OCI-LY1 (cell line): Measurements from ENCODE around the gene NPM1.

Source experiments
- H2AFZ ChIP-seq: fragments of 200-600 bp; sonication (generic), shearing (Covaris generic); 2 replicates; pipeline ENCODE4 v1.6.0; 2014; ENCODE audit warnings: antibody characterized with exemption, mild to moderate bottlenecking, low read length
- H3F3A ChIP-seq: fragments of 200-600 bp; sonication (generic), shearing (Covaris generic); 2 replicates; pipeline ENCODE4 v1.6.0; 2014; ENCODE audit warnings: mild to moderate bottlenecking, antibody characterized with exemption, low read length, moderate library complexity; ENCODE audit not compliant: insufficient read depth
- H3K27ac ChIP-seq: fragments of 200-600 bp; sonication (generic); 2 replicates; pipeline ENCODE4 v1.5.1; 2014; ENCODE audit warnings: low read length, mixed run types, mild to moderate bottlenecking, low read depth; ENCODE audit not compliant: poor library complexity, severe bottlenecking
- H3K27me3 ChIP-seq: fragments of 200-600 bp; sonication (generic); 2 replicates; pipeline ENCODE4 v1.6.0; 2014; ENCODE audit warnings: antibody characterized with exemption, mild to moderate bottlenecking, low read length, moderate library complexity; ENCODE audit not compliant: insufficient read depth
- H3K36me3 ChIP-seq: fragments of 200-600 bp; sonication (generic); 2 replicates; pipeline ENCODE4 v1.6.1; 2014; ENCODE audit warnings: mild to moderate bottlenecking, antibody characterized with exemption, low read length, moderate library complexity, mixed read lengths; ENCODE audit not compliant: insufficient read depth
- H3K4me1 ChIP-seq: fragments of 200-600 bp; sonication (generic); 2 replicates; pipeline ENCODE4 v1.5.1; 2014; ENCODE audit warnings: mild to moderate bottlenecking, low read length, moderate library complexity; ENCODE audit not compliant: insufficient read depth, severe bottlenecking
- H3K4me2 ChIP-seq: fragments of 200-600 bp; sonication (generic), shearing (Covaris generic); 2 replicates; pipeline ENCODE4 v1.6.1; 2014; ENCODE audit warnings: low read length
- H3K4me3 ChIP-seq: fragments of 200-600 bp; sonication (generic); 2 replicates; pipeline ENCODE4 v1.5.1; 2014; ENCODE audit warnings: low read length, low read depth, mild to moderate bottlenecking, mixed read lengths; ENCODE audit not compliant: poor library complexity, severe bottlenecking
- H3K79me2 ChIP-seq: fragments of 200-600 bp; shearing (Covaris generic); 2 replicates; pipeline ENCODE4 v1.6.1; 2016; ENCODE audit warnings: mixed run types, low read length, mixed read lengths; ENCODE audit not compliant: insufficient read depth
- H3K9ac ChIP-seq: fragments of 200-600 bp; sonication (generic), shearing (Covaris generic); 2 replicates; pipeline ENCODE4 v1.6.1; 2014; ENCODE audit warnings: mild to moderate bottlenecking, low read length, mixed read lengths
- H3K9me2 ChIP-seq: fragments of 200-600 bp; sonication (generic), shearing (Covaris generic); 2 replicates; pipeline ENCODE4 v1.6.1; 2014; ENCODE audit warnings: low read depth, mild to moderate bottlenecking, low read length, mixed read lengths
- H3K9me3 ChIP-seq: fragments of 200-600 bp; shearing (Covaris generic); 2 replicates; pipeline ENCODE4 v1.6.1; 2014; ENCODE audit warnings: low read length, mixed read lengths
- H4K20me1 ChIP-seq: fragments of 200-600 bp; sonication (generic), shearing (Covaris generic); 2 replicates; pipeline ENCODE4 v1.6.0; 2016; ENCODE audit warnings: mild to moderate bottlenecking, low read length; ENCODE audit not compliant: insufficient read depth
- CTCF ChIP-seq: fragments of 200-600 bp; sonication (generic), shearing (Covaris generic); IDR thresholded peaks from 2 replicates; pipeline ENCODE4 v1.5.1; 2017; ENCODE audit warnings: mild to moderate bottlenecking, antibody characterized with exemption, low read length, moderate library complexity, mixed read lengths
- EZH2 ChIP-seq: fragments of 200-600 bp; sonication (generic), shearing (Covaris generic); IDR thresholded peaks from 2 replicates; pipeline ENCODE4 v1.8.0; 2017; ENCODE audit warnings: borderline replicate concordance, mixed run types, mild to moderate bottlenecking, antibody characterized with exemption, low read length, moderate library complexity, mixed read lengths

The NPM1 gene

GRCh38 chr5:171428809-171429542 is 41.3 kb downstream of the NPM1 start:
- Histone ChIP-seq H3K36me3 (no peaks in the 10 kb centered on the region), H3K9ac (no peak overlapping the region), H3K79me2 (no peaks in the 10 kb centered on the region), H3K9me2 (no peaks in the 10 kb centered on the region), H3K4me2 (no peak overlapping the region), H3K9me3 (no peaks in the 10 kb centered on the region), H3K4me3 (no peak overlapping the region), H3F3A (no peaks in the 10 kb centered on the region), H2AFZ (no peak overlapping the region), H4K20me1 (no peaks in the 10 kb centered on the region), H3K27me3 (no peaks in the 10 kb centered on the region), H3K4me1 (no peaks in the 10 kb centered on the region), H3K27ac (no peak overlapping the region)
- TF ChIP-seq EZH2 (no peak), CTCF (no peak)

GRCh38 chr5:171429543-171429910 is 41.9 kb downstream of the NPM1 start:
- H3K9me3 ChIP-seq: no peaks in the 10 kb centered on the region
- no peaks in the 10 kb centered on the region for H3K36me3 ChIP-seq
- no peaks in the 10 kb centered on the region for H3K9me2 ChIP-seq
- no peak overlapping the region for H3K4me3 ChIP-seq
- no peaks in the 10 kb centered on the region for H3K27me3 ChIP-seq
- no peaks in the 10 kb centered on the region for H4K20me1 ChIP-seq
- no peaks in the 10 kb centered on the region for H3K79me2 ChIP-seq
- H3F3A ChIP-seq: no peaks in the 10 kb centered on the region
- H3K4me2 ChIP-seq: no peak overlapping the region
- no peak overlapping the region for H3K9ac ChIP-seq
- no peak overlapping the region for H3K27ac ChIP-seq
- H3K4me1 ChIP-seq: no peaks in the 10 kb centered on the region
- no peak for TF ChIP-seq EZH2
- TF ChIP-seq CTCF: no peak
- H2AFZ ChIP-seq: no peak overlapping the region

GRCh38 chr5:171431251-171431777 is 43.7 kb downstream of the NPM1 start:
- H3K9me3 ChIP-seq: no peaks in the 10 kb centered on the region
- no peak overlapping the region for H3K4me2 ChIP-seq
- H3K79me2 ChIP-seq: no peaks in the 10 kb centered on the region
- no peaks in the 10 kb centered on the region for H3K4me1 ChIP-seq
- H3F3A ChIP-seq: no peaks in the 10 kb centered on the region
- H2AFZ ChIP-seq: no peak overlapping the region
- H3K4me3 ChIP-seq: no peak overlapping the region
- no peak for TF ChIP-seq EZH2
- TF ChIP-seq CTCF: no peak
- no peaks in the 10 kb centered on the region for H4K20me1 ChIP-seq
- no peak overlapping the region for H3K9ac ChIP-seq
- no peaks in the 10 kb centered on the region for H3K9me2 ChIP-seq
- H3K27me3 ChIP-seq: no peaks in the 10 kb centered on the region
- H3K27ac ChIP-seq: no peak overlapping the region
- no peaks in the 10 kb centered on the region for H3K36me3 ChIP-seq
